HG03565 (cell line): ENCODE results near the gene ATG101.
A peak's percentile ranks its signal among the peaks of the same experiment; 100 is the strongest.

Experiments used
- ATAC-seq: cut with Tn5 transposase; IDR thresholded peaks from one replicate; pipeline ENCODE4 v1.9.1; 2021; ENCODE audit warnings: mild to moderate bottlenecking, moderate library complexity; ENCODE audit not compliant: unreplicated experiment

The ATG101 gene

GRCh38 chr12:52041695-52042123 lies 28.1 kb upstream of the ATG101 start:
- no peak for ATAC-seq

- no peak for ATAC-seq
Measured at GRCh38 chr12:52042706-52043385, 26.9 kb upstream of the ATG101 start.

GRCh38 chr12:52043386-52044212 lies 26.2 kb upstream of the ATG101 start:
- ATAC-seq: no peak

- no peak for ATAC-seq
Measured at GRCh38 chr12:52044292-52044983, 25.3 kb upstream of the ATG101 start.

- ATAC-seq: no peak
Measured at GRCh38 chr12:52045794-52046199, 24.0 kb upstream of the ATG101 start.

GRCh38 chr12:52046859-52047258 lies 22.9 kb upstream of the ATG101 start:
- ATAC-seq: no peak

- no peak for ATAC-seq
Measured at GRCh38 chr12:52049286-52049685, 20.5 kb upstream of the ATG101 start.

- ATAC-seq: no peak
Measured at GRCh38 chr12:52049688-52050087, 20.1 kb upstream of the ATG101 start.

- peak; percentile 4 for ATAC-seq
Measured at GRCh38 chr12:52050116-52050757, 19.5 kb upstream of the ATG101 start.

GRCh38 chr12:52050758-52051541 lies 18.8 kb upstream of the ATG101 start, which contains the start of gene NR4A1:
Gene NR4A1, plus strand, starts transcription at chr12:52051442. Its CDS starts 2,887 bp downstream, at chr12:52054329.
- peak; percentile 55 for ATAC-seq

- ATAC-seq: no peak
Measured at GRCh38 chr12:52052468-52053186, 17.2 kb upstream of the ATG101 start.

GRCh38 chr12:52053536-52054209 lies 16.1 kb upstream of the ATG101 start:
- no peak for ATAC-seq

GRCh38 chr12:52054231-52054832 lies 15.4 kb upstream of the ATG101 start:
- no peak for ATAC-seq

GRCh38 chr12:52054833-52055730 lies 14.7 kb upstream of the ATG101 start:
- no peak for ATAC-seq

- ATAC-seq: no peak
Measured at GRCh38 chr12:52055731-52056711, 13.8 kb upstream of the ATG101 start.
